Epidermal melanocyte (primary cell): ENCODE results near the gene FLT3.

Experiments used
- DNase-seq: peaks from one replicate; pipeline ENCODE4 v3.0.0; 2011; ENCODE audit warnings: low spot score; ENCODE audit not compliant: insufficient read length

Gene FLT3

DNA sequence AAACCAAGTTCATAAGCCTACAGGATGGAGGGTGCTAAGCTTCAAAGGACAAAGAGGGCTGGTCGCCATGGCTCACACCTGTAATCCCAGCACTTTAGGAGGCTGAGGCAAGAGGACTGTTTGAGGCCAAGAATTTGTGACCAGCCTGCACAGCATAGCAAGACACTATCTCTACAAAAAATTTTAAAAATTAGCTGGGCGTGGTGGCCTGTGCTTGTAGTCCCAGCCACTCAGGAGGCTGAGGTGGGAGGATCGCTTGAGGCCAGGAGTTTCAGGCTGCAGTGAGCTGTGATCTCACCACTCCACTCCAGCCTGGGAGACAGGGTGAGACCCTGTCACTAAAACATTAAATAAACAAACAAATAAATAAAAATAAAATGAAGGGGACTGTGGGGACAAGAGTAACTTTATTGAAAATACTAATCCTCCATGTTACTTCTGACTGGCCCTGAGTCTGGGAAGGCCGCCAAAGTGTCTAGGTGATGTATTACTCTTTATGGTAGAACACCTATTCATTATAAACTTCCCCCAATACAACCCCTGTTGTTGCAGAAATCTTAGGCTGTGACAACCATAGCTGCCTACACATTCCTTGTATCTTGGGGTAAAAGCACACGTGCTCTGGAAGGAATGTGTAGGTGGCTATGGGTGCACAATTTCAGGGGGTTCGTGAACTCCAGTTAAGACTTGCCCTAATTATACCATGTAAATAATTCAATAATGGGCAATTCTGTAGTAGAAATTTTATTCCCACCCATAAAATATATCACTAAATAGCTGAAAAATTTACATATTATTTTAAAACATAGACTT is 97.3 kb downstream of the FLT3 start:
- DNase-seq, result no peak

DNA sequence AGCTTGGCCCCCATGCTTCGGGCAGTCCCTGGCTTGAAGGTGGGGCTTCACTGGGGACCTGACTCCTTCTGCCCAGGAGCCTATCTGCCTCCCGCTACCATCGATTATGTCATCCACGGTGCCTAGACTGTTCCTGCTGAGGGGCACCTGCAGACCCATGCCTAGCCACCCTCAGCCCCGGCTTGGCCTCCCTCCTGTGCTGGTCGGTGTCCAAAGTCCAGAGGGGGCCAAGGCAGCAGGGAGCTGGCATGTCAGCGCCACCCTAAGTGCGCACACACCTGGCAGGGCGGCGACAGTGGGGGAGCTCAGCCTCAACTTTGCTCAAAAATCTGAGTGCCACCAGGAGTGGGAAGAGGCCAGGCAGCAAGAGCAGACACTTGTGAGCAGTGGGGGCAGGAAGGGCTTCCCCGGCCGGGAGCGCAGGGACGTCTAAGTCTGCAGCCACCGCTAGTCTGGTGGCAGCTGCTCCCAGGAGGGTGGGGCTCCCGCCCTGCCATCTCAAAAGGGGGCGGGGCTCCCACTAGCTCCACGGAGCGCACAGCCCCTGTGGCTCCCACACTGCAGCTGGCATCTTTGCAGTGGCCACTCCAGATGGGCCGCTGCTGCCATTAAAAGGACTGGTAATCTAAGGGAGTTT is 98.4 kb downstream of the FLT3 start:
- DNase-seq, result no peak

DNA sequence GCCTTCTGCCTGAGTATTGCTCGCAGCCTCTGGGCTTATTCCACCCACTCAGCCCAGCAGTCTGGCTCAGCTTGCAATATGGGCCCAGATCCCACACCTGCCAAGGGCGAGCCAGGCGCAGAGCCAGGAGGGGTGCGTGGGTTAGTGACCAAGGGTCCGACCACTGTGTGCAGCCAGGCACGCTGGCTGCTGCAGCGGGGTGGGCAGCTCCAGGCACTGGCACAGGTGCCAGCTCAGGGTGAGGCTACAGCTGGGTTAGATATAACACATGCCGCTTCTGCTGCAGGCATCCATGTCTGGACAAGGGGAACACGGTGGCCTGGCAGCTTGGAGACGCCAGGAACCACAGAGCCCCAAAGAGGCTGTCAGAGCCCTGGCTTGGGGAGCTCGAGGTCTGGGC is 99.3 kb downstream of the FLT3 start:
- DNase-seq, result no peak

DNA sequence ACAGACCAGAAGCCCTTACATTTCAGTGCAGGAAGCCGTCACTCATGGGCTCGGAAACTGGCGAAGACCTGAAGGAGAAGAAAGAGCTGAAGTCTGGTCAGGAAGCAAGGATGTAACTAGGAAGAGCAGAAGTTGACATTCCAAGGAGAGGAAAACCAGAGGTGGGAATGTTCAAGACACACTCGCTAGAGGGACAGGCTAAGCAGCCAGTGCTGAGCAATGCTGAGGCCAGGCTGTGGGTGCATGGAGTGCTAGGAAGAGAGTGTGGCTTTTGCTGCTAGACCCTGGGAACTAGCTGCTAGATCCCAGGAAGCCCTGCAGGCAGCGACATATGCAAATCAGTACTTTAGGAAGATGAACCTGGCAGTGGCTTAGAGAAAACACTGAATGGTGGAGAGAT is 99.8 kb downstream of the FLT3 start:
- DNase-seq, result no peak

DNA sequence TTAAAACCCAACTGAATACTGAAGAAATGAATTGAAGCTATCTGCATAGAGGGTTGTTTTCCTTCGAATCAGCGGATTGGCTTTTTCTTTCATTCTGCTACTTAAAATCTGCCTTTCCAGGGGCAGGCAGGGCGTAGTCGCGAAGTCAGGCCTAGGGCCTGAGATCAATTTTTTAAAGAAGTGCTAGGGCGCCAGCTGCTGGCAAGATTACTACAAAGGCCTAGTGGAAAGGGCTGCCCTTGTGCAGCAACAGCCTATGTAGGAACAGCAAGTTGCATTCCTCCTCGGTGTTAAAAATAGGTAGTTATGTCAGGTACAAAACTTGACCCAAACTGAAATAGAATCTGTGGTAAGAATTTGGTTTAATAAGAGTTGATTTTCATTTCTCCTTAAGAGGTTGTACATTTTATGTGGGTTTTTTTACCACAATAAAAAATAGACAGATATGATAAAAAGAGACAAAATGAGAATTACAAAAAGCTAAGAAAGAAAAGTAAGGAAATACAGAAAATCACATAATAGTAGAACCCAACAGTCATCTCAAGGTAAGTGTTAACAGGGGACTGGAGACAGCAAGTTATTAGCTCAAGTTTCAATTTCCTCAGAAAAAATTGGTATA is 102.4 kb downstream of the FLT3 start:
- no peak for DNase-seq

DNA sequence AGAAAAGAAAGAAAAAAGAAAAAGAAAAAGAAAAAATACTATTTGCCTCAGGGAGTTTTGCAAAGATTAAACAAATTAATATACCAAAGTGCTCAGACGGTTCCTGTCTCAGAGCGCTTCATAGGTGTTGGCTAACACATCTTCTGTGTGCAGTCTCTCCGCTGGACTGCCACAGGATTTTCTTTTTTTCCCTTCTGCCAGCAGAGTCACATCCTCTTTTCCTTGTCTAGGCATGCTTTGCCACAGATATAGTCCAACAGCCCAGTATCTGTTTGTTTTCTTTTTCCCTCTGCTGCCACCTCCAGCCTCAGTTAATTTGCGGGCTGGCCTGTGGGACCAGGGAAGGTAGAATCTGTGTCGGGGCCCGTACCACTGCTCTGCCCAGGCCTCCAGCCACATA is 108.5 kb downstream of the FLT3 start:
- no peak for DNase-seq

DNA sequence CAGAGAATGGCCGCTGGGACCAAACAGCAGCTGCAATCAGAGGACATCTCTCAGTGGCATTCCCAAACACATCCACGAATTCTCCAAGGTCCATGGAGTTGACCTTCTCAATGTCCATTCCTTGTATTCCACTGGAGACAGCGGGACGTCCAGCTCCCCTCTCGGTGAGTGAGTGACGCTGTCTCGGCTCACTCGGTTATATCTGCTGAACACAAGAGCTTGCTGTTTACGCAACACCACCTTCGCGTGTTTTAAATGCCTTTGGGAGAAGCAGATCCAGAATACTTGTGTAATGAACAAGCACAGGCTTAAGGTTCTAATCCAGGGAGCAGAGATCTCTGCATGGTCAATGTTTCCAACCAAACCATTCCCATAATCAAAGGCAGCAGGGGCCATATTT is 111.9 kb downstream of the FLT3 start, which contains the start of gene URAD:
Gene URAD (minus strand): TSS at position 174 of the 400 bp plus-strand sequence. CDS start 56 bp downstream, at position 118.
- DNase-seq, result no peak

DNA sequence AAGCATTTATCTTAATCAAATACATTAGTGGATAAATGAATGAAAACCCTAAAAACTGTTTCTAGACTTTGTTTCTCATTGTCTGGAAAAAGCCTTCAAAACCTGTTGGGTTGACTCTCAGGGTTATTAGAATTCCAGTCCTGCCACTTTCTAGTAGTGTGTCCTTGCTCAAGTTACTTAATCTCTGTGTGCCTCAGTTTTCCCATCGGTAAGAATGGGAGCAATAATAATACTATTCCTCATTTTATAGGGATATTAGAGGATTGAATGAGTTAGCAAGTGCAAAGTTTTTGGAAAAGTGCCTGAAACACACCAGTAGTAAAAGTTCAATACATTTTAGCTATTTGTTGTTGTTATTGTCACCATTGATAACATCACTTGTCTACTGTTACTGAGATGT is 114.8 kb downstream of the FLT3 start:
- DNase-seq, result no peak

DNA sequence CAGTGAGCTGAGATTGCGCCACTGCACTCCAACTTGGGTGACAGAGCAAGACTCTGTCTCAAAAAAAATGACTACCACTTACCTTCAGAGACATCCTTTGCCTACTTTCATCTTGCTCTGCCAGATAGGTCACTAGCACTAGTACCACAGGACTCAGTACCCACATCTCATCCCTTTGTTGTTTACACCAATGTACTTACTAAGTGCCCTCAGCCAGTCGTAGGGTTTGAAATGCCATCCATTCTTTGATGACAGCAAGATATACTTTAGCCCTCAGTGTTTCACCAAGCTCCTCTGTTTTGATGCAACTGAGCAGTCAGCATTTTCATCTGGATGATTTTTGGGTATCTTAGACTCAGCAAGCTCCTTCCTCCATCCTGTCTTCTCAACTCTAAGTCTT is 118.0 kb downstream of the FLT3 start:
- DNase-seq, result no peak

DNA sequence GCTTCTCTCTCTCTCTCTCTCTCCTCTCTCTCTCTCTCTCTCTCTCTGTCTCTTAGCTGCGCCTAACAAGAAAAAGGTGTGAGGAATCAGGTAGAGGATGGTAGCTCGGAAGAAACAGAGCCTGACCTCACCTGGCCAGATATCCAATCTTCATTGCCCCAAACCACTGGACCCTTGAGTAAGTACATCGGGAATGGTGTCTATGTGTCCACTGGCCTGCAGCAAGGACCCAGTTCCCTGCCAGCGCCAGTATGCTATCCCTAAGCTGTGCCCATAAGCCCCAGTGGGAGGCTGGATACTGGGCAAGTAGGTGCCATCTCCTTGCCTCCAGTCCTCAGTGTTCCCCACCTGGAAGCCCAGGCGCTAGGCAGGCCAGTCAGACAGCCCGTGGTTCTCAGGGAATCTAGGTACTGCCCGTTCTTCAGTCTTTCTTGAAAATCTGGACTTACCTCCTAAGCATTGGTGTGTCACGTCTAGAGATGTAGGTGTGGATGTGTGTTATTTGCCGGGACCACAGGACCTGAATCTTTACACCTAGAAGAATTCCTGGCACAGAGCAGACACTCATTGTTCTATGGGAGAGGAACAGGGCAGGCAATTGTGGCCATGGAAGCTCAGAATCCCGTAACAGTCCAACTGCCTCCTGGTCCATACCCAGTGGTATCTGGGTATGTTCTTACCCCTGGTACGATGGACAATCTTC is 119.2 kb downstream of the FLT3 start:
- DNase-seq, result no peak

DNA sequence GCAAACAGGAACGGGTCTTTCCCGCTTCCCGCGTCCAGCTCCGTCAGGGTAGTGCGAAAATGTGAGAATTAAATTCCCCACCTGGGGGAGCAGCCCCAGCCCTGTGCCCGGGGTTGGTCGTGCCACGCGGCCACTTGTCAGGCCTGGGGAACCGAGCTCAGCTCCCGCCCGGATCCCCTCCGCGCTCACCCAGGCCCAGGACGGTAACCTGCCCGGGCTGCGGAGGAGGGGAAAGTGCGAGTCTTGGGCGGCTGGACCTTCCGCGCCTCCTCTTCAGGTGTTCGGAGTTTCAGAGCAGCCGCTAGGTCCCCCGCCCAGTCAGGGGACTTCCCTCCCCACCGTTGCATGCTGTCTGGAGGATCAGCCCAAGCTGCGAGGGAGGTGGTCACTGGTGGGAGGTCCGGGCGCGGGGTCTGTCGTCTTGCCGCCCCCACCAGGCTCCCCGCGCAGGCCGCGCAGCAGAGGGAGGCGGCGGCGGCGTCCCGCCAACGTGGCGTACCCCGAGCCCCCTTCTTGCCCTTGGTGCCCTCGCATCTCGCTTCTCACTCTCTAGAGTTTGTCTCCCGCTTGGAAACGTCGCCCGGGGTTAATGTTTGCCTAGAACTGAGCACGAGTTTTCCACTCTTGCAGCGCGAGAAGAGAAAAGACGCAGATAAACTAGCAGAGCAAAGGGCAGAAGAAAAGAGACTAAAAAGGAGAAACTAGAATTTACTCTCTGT is 119.9 kb downstream of the FLT3 start:
- DNase-seq, result no peak

DNA sequence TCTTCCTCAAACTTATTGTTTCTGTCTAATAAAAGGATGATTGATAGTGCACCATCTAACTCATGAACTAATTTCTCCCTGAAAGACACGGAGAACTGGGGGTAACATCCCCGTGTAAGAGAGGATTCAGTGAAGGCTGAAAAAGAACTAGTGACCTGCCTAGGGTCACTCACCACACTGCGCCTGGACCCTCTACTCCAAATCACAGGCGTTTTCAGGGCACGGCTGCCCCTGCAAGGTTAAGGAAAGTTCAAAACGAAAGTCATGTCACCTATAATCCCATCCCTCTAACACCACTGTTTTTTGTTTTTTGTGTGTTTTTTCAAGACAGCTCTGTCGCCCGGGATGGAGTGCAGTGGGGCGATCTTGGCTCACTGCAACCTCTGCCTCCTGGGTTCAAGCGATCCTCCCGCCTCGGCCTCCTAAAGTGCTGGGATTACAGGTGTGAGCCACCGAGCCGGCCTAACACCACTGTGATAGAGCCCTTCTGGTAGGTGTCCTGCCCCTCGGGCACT is 120.6 kb downstream of the FLT3 start:
- DNase-seq, result no peak

DNA sequence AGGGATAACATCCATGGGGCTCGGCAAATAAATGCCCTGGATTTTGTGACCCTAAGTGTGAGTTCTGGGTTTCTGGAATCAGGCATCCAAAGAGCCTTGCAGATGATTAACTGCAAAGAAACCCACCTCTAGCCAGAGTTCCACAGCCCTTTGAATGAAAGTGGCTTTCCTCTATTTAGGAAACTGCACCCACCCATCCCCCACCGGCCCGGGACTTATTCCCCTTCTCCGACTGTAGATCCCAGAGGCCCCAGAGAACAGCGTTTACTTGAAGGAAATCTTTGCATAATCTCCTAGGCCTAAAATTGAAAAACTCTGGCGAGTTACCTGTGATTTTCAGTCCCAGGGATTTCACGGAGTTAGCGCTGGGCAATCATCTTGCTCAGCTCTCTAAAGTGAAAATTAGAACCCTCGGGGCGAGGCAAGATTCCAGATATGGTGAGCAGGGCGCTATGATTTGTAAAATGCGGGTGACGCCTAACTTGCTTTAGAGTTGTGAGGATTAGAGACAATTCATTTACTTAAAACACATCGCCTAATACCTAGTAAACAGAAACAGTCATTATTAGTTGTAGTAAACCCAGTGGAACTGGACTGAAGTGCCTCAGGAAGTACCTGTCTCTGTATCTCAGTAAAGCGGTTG is 121.3 kb downstream of the FLT3 start:
- DNase-seq, result no peak

DNA sequence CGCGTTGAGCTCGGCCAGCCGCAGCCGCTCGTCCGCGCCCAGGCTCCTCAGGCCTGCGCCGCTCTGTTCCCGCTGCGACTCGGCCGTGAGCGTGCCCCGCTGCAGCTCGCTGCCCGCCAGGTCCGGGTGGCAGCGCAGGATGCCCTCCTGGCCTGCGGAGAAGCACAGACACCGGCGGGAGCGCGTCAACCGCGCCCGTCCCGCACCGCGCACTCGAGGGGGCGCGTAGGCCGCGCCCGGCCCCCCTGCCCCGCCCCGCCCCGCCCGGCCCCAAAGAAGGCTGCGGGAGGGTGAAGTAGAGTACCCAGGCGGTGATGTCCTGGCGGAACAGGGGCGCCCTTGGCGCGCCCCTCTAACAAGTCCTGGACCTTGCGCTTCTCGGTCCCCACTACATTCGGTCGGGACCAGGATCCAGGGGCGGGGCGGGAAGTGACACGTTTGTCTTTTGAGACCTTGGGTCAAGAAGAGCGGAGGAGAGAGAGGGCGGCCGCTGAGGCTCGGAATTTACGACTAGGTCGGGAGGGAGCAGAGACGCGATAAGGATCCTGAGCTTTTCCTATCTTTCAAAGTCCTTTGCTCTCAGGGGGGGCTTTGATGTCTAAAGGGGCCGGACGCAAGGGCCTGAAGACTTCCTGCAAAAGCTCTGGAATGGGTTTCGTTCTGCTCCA is 121.9 kb downstream of the FLT3 start:
- no peak for DNase-seq

DNA sequence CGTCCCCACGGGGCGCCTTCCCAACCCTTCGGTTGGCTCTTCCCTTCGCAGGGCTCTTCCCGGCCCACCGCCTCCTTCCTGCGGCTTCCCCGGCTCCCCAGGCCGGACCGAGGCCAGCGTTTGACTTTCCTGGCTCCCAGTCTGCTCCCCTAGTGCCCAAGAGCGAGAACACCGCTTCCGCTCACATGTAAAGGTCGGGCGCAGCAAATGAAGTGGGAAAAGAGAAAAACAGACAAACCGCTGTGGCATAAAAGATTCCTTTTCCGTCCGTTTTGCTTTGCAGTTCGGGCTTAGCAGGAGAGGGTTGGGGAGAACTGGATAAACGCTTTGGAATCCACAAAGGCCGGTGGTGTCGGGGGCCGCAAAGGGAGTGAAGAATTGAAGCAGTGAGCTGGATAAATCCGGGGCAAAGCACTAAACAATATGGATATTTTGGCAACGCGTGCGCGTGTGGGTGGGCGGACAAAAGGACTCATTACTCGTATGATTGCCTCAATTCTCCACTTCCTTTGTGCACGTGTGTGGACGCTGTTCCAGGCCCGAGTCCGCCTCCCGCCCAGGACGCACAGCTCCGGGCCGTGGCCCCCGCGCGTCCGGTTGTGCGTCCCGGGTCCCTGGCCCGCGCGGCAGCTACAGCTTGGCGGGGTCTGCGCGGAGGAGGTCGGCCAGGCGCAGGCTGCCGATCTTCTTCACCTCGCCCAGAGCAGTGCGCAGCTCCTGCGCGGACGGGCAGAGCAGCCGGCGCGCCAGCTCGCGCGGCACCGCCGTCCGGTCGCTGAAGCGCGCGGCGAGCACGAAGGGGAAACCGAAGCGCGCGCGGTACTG is 122.7 kb downstream of the FLT3 start:
- no peak for DNase-seq

DNA sequence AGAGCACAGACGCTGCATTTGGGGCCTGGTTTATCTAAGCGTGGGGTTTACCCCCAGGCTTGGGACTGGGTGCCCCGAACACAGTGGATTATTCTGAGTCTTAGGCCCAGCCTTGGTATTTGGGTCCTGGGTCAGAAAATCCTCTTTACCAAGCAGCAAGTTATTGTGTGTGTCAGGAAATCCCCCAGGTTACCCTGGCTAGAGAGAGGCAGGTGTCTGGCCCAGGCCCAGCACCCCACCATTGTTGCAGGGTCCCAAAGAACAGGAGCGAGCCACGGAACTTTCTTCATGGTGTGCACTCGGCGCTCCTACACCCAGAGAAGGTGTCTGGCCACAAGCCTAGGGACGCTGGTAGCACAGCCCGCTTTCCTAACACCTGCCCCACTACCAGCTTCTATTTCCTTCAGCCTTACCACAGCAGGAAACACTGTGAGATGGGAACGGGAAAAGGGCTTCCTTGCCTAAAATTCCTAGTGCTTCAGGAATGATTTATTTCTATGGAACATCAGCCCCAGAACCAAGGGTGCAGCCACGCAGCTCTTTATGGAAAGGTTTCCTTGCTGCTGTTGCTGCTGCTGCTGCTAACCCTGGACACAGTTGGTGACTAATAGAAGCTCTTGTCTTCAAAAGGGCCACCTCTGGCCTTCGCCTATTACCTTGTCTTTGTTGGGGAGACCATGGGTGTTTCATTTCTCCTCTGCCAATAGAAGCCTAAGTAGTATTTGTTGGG is 123.8 kb downstream of the FLT3 start:
- DNase-seq, result no peak

DNA sequence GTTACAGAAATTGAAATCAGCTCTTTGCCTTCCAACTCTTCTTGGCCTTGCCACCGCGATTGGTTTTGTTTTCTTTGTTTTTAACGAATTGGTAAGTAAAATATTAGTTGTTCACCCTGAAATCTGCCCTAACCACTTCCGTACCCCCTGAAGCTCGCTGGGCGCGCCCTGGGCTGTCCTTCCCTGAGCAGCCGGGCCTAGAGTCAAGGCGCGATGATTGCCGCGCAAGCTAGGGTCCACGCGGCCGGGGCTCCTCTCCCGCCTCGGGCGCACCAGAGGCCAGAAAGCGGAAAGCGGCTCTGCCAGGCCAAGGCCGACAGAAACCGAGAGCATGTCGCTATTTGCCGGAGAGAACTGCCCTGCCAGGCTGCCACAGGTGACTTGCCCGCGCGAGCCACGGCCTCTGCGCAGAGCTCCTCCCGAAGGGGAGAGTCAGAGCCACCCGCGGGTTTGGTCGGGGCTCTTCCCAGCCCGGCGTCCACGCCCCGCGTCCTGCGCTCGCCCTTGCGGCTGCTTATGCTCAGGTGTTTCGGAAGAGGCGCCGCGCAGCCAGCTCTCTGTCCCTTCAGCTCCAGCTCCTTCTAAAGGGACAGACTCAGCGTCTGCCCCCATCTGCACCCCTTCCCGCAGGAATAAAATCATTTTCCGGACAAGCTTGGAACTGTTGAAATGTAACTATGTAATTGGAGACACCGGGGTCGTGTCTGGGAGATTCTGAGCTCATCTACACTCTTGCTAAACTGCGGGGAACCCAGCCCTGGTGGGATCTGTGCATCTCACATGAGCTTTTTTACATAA is 124.6 kb downstream of the FLT3 start:
- no peak for DNase-seq
